ENCODE measurements around the gene YPEL5. TPM values are rescaled to one million over a fixed set of nuclear protein-coding genes. Genes with fewer than 3 reads are reported as not detected.
"Not testable (repeated sequence)": the region's sequence is repeated elsewhere in the genome, so short reads cannot be mapped to it uniquely, and the experiment has no call there.

YPEL5 gene
- total RNA-seq, 1 donor: 102 TPM

GRCh38 chr2:30108192-30108591, 38.6 kb upstream of the YPEL5 start:
- DNase-seq (ENCODE audit: low read depth): no peak
- no peak for TF ChIP-seq CTCF (IDR thresholded peaks at IDR 0.05; ENCODE audit: insufficient read depth, low read length)

GRCh38 chr2:30108851-30109250, 38.0 kb upstream of the YPEL5 start:
- no peak for TF ChIP-seq CTCF (IDR thresholded peaks at IDR 0.05; ENCODE audit: insufficient read depth, low read length)
- H3K4me3 ChIP-seq (ENCODE audit: low read depth, low read length): no peak overlapping the region
- no peak for DNase-seq (ENCODE audit: low read depth)

More at GRCh38 chr2:30108192-30108591, 38.6 kb upstream of the YPEL5 start:
- no peak overlapping the region for H3K4me3 ChIP-seq (ENCODE audit: low read depth, low read length)

GRCh38 chr2:30109856-30110255, 37.0 kb upstream of the YPEL5 start:
- no peak for TF ChIP-seq CTCF (IDR thresholded peaks at IDR 0.05; ENCODE audit: insufficient read depth, low read length)
- DNase-seq (ENCODE audit: low read depth): no peak

GRCh38 chr2:30110773-30111172, 36.0 kb upstream of the YPEL5 start:
- DNase-seq (ENCODE audit: low read depth): no peak
- no peak for TF ChIP-seq CTCF (IDR thresholded peaks at IDR 0.05; ENCODE audit: insufficient read depth, low read length)
- H3K4me3 ChIP-seq (ENCODE audit: low read depth, low read length): no peak overlapping the region

More at GRCh38 chr2:30109856-30110255, 37.0 kb upstream of the YPEL5 start:
- no peak overlapping the region for H3K4me3 ChIP-seq (ENCODE audit: low read depth, low read length)

GRCh38 chr2:30111186-30111585, 35.6 kb upstream of the YPEL5 start:
- DNase-seq (ENCODE audit: low read depth); H3K4me3 ChIP-seq (ENCODE audit: low read depth, low read length): not testable (repeated sequence)

GRCh38 chr2:30112561-30112960, 34.2 kb upstream of the YPEL5 start:
- no peak for TF ChIP-seq CTCF (IDR thresholded peaks at IDR 0.05; ENCODE audit: insufficient read depth, low read length)
- DNase-seq (ENCODE audit: low read depth): no peak
- H3K4me3 ChIP-seq (ENCODE audit: low read depth, low read length): no peak overlapping the region

GRCh38 chr2:30113617-30114293, 33.1 kb upstream of the YPEL5 start:
- peak; percentile 83 for DNase-seq (ENCODE audit: low read depth)
- TF ChIP-seq CTCF (IDR thresholded peaks at IDR 0.05; ENCODE audit: insufficient read depth, low read length): no peak
- H3K4me3 ChIP-seq (ENCODE audit: low read depth, low read length): no peak overlapping the region
